HG02973 (cell line): ENCODE measurements around the gene NCOR1.
"Not testable (repeated sequence)": the region's sequence is repeated elsewhere in the genome, so short reads cannot be mapped to it uniquely, and the experiment has no call there.

Source experiments
- ATAC-seq: cut with Tn5 transposase; IDR thresholded peaks from one replicate; pipeline ENCODE4 v1.9.1; 2021; ENCODE audit warnings: moderate library complexity; ENCODE audit not compliant: unreplicated experiment

NCOR1 gene

DNA sequence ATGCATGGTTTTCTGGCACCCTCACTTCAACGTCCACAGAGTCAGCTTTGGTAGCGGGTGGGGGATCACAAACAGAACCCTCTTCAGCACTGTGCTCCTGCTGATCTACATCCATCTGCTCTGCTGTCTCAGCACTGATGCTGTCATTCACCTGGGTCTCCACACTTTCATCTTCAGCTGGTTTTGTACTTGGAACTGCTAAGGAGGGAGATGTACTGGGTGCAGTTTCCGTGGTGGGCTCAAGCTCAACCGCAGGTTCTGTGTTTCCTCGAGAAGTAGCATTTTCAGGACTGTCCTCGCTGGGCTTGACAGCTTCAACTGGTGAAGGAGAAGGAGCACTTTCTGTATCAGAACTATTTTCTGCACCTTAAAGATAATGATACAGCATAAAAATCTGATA, 113.9 kb downstream of the NCOR1 start:
- ATAC-seq = no peak

DNA sequence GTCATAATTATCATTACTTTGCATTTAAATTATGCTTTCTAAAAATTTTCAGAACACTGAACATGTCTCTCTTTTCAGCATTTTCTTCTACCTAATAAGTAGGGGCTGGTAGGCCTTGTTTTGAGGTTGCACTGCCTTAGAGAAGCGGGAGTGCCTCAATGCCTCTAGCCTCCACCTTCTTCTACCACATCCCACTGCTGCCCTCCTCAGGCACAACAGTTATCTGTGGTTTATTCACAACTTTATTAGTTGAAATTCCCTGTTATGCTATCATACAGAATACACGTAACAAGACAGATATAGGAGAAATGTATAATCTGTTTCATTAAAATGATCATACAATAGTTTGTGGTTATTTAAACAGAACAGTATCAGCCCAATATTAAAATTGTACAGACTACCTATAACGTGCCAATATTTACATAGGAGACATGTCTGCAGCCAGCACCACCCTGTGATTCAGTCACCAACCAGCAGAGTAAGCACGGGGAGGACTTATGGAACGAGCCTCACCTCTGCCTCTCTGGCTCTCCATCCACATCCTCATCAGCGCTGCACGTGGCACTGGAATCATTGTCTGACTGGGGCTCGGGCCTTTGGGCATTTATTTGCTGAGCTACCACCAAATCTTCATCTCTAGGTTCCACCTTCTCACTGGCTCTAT, 114.5 kb downstream of the NCOR1 start:
- ATAC-seq = no peak

DNA sequence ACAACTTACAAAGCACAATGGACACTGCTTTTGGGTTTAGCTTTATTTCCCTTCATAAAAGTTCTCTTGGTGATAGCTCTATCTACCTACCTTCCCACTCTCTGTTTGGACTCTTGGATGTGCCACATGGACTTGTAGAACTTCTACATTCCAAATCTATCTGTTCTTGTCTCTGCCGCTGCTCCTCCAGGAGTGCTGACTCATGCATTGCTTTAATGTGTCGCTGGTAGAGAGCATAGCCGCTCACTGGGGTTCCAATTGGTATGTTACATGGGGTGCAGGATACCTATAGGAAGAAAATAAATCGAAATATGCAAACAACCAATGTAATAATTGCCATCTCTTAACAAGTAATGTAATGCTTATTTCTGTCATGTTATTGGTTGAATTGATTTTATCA, 123.6 kb downstream of the NCOR1 start:
- no peak for ATAC-seq

DNA sequence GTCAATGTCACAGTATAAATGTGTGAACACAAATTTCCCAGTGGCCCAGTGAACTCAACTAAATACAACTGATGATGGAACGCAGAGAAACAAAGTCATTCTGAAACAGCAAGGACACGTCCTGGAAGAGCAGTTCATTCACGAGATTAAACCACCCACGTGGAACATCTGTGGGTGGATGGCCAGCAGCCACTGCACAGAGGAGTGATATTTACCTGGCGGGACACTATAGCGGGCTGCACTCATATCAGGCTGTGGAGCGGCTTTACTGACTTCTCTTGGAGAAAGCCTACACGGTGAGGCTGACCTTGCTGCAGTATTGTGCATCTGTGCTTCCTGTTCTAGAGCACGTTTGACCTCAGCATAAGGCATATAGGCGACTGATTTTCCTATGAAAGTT, 128.4 kb downstream of the NCOR1 start:
- ATAC-seq = no peak

DNA sequence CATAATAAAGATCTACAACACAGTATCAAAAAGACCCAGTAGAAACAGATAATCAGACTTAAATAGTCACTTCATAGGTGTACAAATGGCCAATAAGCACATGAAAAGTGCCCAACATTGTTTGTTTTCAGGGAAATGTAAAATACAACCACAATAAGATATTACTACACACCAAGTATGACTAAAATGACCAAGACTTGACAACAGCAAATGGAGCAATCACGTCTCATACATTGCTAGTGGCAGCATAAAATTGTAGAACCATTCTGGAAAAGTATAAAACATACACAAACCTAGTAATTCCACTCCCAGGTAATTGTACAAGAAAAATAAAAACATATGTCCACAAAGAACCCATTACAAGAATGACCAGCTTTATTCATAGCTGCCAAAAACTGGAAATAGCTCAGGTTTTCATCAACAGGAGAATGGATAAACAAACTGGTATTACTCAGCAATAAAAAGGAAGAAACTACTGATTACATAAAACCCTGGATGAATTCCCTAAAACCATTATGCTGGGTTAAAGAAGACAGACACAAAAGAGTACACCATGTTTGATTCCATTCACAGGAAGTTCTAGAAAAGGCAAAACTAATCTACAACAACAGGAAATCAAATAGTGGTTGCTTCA, 130.2 kb downstream of the NCOR1 start:
- ATAC-seq = no peak

DNA sequence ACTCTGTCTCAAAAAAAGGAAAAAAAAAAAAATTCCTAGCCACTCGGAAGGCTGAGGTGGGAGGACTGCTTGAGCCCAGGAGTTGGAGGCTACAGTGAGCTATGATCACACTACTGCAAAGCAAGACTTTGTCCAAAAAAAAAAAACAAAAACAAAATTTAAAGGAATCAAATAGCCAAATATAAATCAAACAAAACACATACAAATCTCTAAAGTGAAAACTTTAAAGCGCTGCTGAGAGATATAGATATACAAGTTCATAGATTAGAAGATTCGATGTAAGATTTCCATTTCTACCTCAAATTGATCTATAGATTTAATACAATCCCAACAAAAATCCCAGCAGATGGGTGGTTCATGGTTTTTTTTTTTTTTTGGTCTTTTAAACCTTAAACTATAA, 132.1 kb downstream of the NCOR1 start:
- ATAC-seq = no peak

DNA sequence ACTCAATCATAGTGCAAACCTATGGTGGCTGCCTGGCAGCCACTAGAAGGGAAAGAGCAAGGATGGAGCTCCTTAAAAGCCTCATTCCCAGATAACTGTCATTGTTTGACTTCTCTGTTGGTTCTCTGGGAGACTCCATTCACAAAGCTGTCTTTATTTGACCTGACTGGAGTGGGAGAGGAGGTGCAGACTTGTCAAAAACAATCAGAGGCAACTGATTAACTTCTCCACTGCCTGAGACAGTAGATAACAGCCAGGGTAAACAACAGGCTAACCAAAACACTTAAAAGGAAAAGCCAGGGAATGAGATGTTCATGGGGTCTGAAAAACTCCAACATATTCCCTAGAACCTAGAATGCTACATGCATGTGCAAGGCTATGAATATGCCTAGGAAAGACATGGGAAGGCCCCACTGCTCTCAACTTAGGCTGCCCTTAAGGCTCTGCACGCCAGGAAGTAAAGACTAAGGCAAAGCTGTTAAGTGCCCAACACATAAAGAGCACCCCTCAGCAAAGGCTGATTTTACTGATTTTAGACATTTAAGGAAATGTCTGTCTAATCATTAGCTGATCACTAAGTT, 133.7 kb downstream of the NCOR1 start:
- ATAC-seq = no peak

DNA sequence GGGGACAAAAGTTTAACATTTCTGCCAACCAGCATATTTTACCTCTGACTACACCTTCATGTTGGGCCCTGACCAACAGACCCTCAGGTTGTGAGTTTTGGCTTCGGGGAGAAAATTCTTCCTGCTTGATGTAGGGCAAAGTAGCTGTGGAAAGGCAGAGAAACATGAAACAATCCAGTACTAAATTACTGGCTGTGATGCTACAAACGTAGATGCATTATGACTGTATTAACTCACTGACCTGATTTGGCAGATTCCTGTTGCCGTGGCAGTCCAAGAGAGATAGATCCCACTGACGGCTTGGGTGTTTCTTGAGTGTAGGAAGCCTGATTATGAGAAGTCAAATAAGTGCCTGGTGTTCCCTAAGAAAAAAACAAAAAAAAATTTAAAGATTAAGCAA, 135.0 kb downstream of the NCOR1 start:
- ATAC-seq = no peak

DNA sequence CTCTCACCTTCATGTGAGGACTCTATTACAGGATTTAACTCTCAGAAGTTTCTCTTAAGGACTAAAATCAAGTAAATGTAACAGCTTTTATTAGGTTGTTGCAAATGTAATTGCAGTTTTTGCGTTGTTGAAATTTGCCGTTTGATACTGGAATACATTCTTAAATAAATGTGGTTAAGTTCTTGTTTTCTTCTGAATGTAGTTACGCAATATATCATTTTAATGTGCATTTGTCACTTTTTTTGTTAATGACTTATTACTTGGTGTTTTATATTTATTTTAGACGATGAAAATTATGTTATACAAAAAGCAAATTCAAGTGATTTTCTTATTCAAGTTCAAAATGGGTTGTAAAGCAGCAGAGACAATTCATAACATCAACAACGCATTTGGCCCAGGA, 139.4 kb downstream of the NCOR1 start:
- no peak for ATAC-seq

DNA sequence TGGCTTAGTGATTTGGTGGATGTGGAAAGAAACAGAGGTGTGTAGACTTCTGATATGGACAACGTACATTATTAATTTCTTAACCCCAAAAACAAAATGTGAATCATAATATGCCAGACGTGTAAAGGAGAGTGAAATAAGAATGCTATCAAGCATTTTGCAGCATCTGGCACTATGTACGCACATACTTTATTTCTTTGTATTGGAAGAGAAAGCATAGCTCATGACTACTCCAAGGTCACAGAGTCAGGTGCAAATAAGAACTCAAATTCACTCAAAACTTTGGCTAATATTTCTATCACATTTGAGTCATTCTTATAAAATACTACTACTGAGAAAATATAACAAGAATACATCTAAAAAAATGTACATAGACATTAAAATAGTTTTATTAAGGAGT, 140.9 kb downstream of the NCOR1 start:
- no peak for ATAC-seq

DNA sequence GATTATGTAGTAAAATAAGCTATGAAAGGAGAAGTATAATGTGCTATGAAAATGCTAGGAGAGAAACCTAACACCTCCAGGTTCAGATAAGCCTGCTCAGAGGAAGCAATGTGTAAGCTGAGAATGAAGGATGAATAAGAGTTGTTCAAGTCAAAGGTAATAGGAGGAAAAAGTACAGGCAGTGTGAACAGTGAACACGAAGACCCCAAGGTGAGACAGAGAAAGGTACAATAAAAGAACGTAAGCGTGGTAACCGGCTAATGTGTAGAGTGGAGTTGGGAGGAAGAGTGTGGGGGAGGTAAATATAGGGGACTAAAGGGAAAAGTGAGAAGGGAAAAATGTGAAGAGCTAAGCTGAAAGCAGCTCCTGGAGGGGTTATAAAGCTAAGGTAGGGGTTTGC, 141.5 kb downstream of the NCOR1 start:
- ATAC-seq = no peak

DNA sequence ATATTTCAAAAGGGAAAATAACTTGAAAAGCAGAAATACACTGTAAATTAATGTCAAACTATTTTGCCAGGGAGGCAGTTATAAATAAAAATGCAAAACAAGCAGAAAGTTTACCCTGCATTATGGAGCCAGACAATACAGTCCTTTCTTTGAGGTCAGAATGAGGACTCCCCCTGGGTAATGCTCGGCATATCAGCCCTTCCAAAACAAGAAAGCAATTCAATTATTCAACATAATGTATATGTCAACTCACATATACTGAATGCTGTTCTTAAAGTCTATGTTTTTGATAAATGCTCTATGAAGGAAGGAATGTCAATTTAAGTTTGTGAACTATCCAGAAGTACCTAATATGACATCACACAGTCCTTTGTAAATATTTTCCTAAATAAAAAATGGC, 143.3 kb downstream of the NCOR1 start:
- no peak for ATAC-seq

DNA sequence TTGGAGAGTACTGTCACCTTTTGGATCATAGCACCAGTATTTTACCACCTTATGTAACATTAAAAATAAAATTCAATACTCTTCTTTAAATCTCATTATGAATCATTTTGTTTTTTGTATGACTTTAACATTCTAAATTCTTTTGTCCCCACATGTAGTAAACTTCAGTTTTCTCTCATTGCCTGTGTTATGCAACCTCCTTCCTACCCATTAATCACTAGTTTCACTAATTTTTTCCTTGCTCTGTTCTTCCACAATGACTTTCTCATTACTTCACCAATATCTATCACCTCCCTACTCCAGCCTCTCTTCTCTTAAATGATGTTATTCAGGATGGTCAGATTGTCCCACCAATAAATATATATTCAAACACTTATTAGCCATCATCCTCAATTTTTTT, 147.0 kb downstream of the NCOR1 start:
- ATAC-seq = no peak

DNA sequence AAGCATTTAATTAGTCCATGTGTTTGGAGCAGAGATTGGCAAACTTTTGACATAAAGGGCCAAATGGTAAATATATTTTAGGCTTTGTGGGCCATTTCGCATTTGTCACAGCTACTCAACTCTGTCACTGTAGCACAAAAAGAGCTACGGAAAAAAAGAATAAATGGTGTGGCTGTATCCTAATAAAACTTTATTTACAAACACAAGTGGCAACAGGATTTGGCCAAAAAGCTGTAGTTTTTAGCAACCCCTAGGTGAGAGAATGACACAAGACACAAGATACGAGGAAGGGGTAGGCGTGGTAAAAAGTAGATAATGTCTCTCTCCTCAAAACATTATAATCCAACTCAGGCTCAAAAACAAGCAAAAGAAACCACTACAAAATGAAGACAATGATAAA, 149.2 kb downstream of the NCOR1 start:
- no peak for ATAC-seq

DNA sequence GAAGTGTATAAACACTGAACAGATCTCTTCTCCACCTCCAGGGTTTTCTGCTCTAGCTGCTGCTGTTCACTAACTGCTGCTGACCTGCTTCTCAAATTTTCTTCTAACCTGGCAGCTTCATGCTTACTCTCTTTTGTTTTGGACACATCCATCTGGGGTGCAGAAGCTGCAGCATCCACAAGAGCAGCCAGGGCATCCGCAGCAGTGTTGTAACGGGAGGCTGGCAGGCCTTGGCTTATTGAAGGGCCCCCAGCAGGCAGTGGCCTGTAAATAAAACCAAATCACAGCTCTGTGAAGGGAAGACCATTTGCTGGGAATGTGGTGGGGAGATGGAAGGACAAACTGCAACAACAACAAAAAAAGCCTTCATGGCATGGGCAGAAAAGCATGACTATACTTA, 153.7 kb downstream of the NCOR1 start:
- no peak for ATAC-seq

DNA sequence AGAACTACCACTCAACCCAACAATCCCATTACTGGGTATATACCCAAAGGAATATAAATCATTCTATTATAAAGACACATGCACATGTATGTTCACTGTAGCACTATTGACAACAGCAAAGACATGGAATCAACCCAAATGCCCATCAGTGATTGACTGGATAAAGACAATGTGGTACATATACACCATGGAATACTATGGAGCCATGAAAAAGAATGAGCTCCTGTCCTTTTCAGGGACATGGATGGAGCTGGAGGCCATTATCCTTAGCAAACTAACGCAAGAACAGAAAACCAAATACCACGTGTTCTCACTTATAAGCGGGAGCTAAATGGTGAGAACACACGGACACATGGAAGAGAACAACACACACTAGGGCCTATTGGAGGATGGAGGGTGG, 160.2 kb downstream of the NCOR1 start:
- ATAC-seq = not testable (repeated sequence)

DNA sequence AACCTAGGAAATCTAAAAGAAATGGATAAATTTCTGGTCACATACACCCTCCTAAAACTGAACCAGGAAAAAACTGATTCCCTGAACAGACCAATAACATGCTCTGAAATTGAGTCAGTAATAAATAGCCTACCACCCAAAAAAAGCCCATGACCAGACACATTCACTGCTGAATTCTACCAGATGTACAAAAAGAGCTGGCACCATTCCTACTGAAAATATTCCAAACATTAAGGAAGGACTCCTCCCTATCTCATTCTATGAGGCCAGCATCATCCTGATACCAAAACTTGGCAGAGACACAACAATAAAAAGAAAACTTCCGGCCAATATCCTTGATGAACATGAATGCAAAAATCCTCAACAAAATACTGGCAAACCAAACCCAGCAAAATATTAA, 162.8 kb downstream of the NCOR1 start:
- no peak for ATAC-seq

DNA sequence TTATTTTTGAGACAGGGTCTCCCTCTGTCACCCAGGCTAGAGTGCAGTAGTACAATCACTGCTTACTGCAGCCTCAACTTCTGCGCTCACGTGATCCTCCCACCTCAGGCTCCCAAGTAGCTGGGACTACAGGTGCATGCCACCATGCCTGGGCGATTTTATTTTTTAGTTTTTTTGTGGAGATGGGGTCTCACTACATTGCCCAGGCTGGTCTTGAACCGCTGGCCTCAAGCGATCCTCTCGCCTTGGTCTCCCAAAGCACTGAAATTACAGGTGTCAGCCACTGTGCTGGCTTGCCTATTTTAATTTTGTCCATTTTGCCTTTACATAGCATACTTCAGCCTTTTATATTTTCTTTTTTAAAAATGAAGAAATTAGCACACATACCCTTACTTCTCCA, 164.5 kb downstream of the NCOR1 start:
- ATAC-seq = no peak

DNA sequence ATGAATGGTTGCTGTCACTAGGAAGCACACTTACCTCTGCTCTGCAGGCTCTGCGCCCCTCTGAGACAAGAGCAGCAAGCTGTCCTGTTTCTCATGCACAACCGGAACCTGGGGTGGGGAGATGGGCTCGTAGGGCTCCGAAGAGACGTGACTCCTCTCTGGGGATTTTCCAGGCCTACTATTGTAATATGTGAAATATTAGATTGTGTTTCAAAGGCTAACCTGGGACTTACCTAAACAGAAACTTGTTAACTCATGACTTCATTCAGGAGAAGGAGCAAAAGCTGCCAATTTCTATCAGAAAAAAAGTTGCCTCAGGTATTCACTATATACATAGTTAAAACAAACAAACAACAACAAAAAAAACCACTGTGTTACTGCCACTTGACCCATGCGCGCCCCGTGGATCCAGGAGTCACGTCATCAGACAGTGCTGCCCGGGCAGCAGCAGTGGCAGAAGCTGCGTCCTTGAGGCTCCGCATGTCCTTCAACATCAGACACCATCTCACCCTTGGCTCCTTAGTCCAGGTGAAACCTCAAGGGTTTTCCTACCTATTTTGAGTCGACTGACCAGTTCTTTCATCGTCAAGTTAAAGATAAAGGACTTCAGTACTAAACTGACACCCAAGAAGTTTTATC, 166.4 kb downstream of the NCOR1 start:
- ATAC-seq = no peak

DNA sequence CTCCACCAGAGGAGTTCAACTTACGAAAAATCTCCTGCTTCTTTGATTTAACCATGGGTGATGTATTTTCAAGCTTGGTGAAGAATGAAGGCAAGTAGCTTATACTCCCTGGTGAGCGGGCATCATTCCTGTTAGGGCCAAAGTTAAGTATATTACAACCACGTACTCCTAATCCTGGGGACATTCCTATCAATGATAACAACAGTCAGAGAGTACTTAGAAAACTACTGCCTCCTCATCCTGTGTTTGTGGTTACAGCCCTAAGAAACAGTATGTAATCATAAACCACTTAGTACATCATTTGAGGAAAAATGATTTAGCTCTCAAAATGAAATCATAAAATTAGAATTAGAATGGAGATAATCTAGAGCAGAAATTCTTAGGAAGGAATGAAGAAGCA, 168.4 kb downstream of the NCOR1 start:
- no peak for ATAC-seq

DNA sequence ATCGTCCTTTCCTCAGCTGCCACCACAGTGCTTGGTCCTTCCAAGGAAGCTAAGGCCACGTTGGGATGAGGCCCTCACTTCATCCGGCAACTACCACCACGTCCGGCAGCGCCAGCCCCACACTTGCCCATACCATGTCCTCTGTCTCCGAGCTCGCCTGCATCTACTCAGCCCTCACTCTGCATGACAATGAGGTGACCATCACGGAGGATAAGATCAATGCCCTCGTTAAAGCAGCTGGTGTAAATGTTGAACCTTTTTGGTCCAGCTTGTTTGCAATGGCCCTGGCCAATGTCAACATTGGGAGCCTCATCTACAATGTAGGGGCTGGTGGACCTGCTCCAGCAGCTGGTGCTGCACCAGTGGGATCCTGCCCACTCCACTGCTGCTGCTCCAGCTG, 170.8 kb downstream of the NCOR1 start:
- ATAC-seq = no peak

DNA sequence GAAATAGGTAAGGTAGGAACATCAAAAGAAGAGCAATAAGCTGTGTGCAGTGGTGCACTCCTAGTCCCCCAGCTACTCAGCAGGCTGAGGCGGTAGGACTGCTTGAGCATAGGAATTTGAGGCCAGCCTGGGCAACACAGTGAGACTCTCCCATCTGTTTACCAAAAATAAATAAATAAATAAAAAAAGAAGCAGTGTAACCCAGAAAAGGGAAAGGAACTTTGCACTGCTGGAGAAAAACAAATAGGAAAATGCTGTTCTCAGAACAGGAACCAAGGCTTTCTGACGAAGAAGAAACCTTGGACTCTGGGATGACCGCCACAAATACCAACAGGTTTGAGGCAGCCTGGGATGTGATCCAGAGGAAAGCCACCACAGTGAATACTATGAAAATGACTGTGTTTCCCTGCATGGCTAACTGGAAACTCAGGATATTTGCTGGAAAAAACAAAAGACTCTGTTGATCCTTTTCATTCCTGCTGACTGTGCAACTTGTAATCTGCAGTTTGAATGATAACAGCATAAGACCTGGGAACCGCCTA, 174.6 kb downstream of the NCOR1 start:
- ATAC-seq = no peak
